HEK293T (cell line): ENCODE data around the gene TNIK.

Experiments
- FOXM1 ChIP-seq: fragments of 450-650 bp; IDR thresholded peaks from 2 replicates; pipeline ENCODE4 v1.6.1; 2017; ENCODE audit warnings: mild to moderate bottlenecking, borderline replicate concordance
- SUZ12 ChIP-seq: fragments of 450-650 bp; IDR thresholded peaks from 2 replicates; pipeline ENCODE4 v1.6.1; 2016; ENCODE audit warnings: mild to moderate bottlenecking

DNA sequence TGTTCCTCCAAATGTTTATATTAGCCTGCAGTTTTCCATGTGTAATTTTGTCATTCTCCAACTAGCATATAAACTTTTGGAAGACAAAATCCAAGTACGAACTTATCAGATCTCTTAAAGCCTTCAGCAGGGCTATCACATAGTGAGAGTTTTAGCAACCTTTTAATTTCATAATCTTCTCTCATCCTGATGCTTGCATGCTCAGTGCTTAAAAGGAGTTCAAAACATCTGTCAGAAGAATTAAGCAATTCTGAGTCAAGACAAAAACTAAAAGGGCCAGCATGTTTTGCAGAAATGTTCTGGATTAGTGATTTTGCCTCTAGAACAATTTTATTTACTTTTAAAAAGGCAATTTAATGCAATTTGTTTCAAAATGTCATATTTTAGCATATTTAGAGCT is 360.3 kb downstream of the TNIK start:
- TF ChIP-seq FOXM1 (no peak), SUZ12 (no peak)
